H9 (cell line): Measurements from ENCODE around the gene ZNF816. TPM values are rescaled to one million over a fixed set of nuclear protein-coding genes. Genes with fewer than 3 reads are reported as not detected.
A peak's percentile ranks its signal among the peaks of the same experiment; 100 is the strongest.
"Not testable (repeated sequence)": the region's sequence is repeated elsewhere in the genome, so short reads cannot be mapped to it uniquely, and the experiment has no call there.

Experiments used
- DNase-seq: peaks from one replicate; pipeline ENCODE4 v3.0.0-alpha.2; 2017
- H2AFZ ChIP-seq: one replicate; pipeline ENCODE4 v1.6.1; 2013; ENCODE audit warnings: mild to moderate bottlenecking, low read length, control low read depth, moderate library complexity
- H2AK5ac ChIP-seq: 2 replicates; pipeline ENCODE4 v1.6.1; 2013; ENCODE audit warnings: low read length, control low read depth, mixed read lengths; ENCODE audit not compliant: insufficient read length
- H2BK120ac ChIP-seq: one replicate; pipeline ENCODE4 v1.6.1; 2013; ENCODE audit warnings: low read depth, mild to moderate bottlenecking, low read length, control low read depth, inconsistent platforms; ENCODE audit not compliant: poor library complexity, severe bottlenecking
- H2BK12ac ChIP-seq: 2 replicates; pipeline ENCODE4 v1.6.1; 2013; ENCODE audit warnings: low read length, control low read depth, mixed read lengths, low read depth; ENCODE audit not compliant: insufficient read length
- H2BK15ac ChIP-seq: 2 replicates; pipeline ENCODE4 v1.6.1; 2013; ENCODE audit warnings: low read depth, low read length, control low read depth
- H2BK20ac ChIP-seq: one replicate; pipeline ENCODE4 v1.6.1; 2013; ENCODE audit warnings: low read depth, mild to moderate bottlenecking, low read length, control low read depth, inconsistent platforms; ENCODE audit not compliant: poor library complexity, severe bottlenecking
- H2BK5ac ChIP-seq: 2 replicates; pipeline ENCODE4 v1.6.1; 2013; ENCODE audit warnings: low read length, control low read depth, mixed read lengths; ENCODE audit not compliant: insufficient read length
- H3K14ac ChIP-seq: 2 replicates; pipeline ENCODE4 v1.6.1; 2013; ENCODE audit warnings: low read length, control low read depth; ENCODE audit not compliant: insufficient read depth
- H3K18ac ChIP-seq: 2 replicates; pipeline ENCODE4 v1.6.1; 2013; ENCODE audit warnings: low read depth, mild to moderate bottlenecking, mixed read lengths, low read length, control low read depth; ENCODE audit not compliant: insufficient read length
- H3K23ac ChIP-seq: 2 replicates; pipeline ENCODE4 v1.6.1; 2013; ENCODE audit warnings: low read length, control low read depth, mixed read lengths, low read depth; ENCODE audit not compliant: insufficient read length
- H3K23me2 ChIP-seq: 2 replicates; pipeline ENCODE4 v1.6.1; 2013; ENCODE audit warnings: low read depth, mild to moderate bottlenecking, mixed read lengths, low read length, control low read depth; ENCODE audit not compliant: insufficient read length, poor library complexity, severe bottlenecking
- H3K27ac ChIP-seq: 2 replicates; pipeline ENCODE4 v1.5.1; 2013; ENCODE audit warnings: low read length, control low read depth, mixed read lengths, low read depth; ENCODE audit not compliant: insufficient read length
- H3K27me3 ChIP-seq: 2 replicates; pipeline ENCODE4 v1.6.1; 2013; ENCODE audit warnings: low read length, control low read depth, inconsistent platforms; ENCODE audit not compliant: insufficient read depth
- H3K4ac ChIP-seq: 2 replicates; pipeline ENCODE4 v1.6.1; 2013; ENCODE audit warnings: low read depth, mild to moderate bottlenecking, control low read depth, inconsistent platforms, low read length, moderate library complexity
- H3K4me1 ChIP-seq: 2 replicates; pipeline ENCODE4 v1.6.1; 2013; ENCODE audit warnings: low read length, control low read depth, inconsistent platforms; ENCODE audit not compliant: insufficient read depth
- H3K4me2 ChIP-seq: 2 replicates; pipeline ENCODE4 v1.6.1; 2013; ENCODE audit warnings: low read length, control low read depth, mixed read lengths; ENCODE audit not compliant: insufficient read length, insufficient read depth
- H3K56ac ChIP-seq: 2 replicates; pipeline ENCODE4 v1.6.1; 2013; ENCODE audit warnings: low read depth, mild to moderate bottlenecking, mixed read lengths, low read length, control low read depth; ENCODE audit not compliant: insufficient read length
- H3K79me1 ChIP-seq: 2 replicates; pipeline ENCODE4 v1.6.1; 2013; ENCODE audit warnings: low read depth, mild to moderate bottlenecking, moderate library complexity, low read length, control low read depth, inconsistent platforms; ENCODE audit not compliant: insufficient read depth, poor library complexity, severe bottlenecking
- H3K79me2 ChIP-seq: 2 replicates; pipeline ENCODE4 v1.6.1; 2013; ENCODE audit warnings: low read length, control low read depth, inconsistent platforms; ENCODE audit not compliant: insufficient read depth
- H3K9ac ChIP-seq: 2 replicates; pipeline ENCODE4 v1.6.1; 2013; ENCODE audit warnings: low read length, control low read depth, mixed read lengths; ENCODE audit not compliant: insufficient read length; ENCODE audit errors: extremely low read depth
- H3K9me3 ChIP-seq: one replicate; pipeline ENCODE4 v1.6.1; 2013; ENCODE audit warnings: low read depth, low read length, inconsistent platforms; ENCODE audit not compliant: control insufficient read depth
- H3T11ph ChIP-seq: one replicate; pipeline ENCODE4 v1.6.1; 2013; ENCODE audit warnings: mild to moderate bottlenecking, low read length, control low read depth, inconsistent platforms
- H4K20me1 ChIP-seq: one replicate; pipeline ENCODE4 v1.6.1; 2013; ENCODE audit not compliant: control insufficient read depth, insufficient read length, insufficient read depth
- H4K5ac ChIP-seq: 2 replicates; pipeline ENCODE4 v1.6.1; 2013; ENCODE audit warnings: low read depth, mild to moderate bottlenecking, mixed read lengths, low read length, control low read depth; ENCODE audit not compliant: insufficient read length
- H4K8ac ChIP-seq: replicated peaks from 2 replicates; pipeline ENCODE4 v1.6.1; 2013; ENCODE audit warnings: low read length, control low read depth, mixed read lengths, low read depth; ENCODE audit not compliant: insufficient read length
- H4K91ac ChIP-seq: 2 replicates; pipeline ENCODE4 v1.6.1; 2013; ENCODE audit warnings: low read depth, mild to moderate bottlenecking, moderate library complexity, mixed read lengths, low read length, control low read depth; ENCODE audit not compliant: insufficient read length
- H3K27ac Mint-ChIP-seq, 3 experiments: 2 replicates in 2 of 3; 3 replicates in 1 of 3; pipeline ENCODE4 v1.8.0; 2020 to 2021; ENCODE audit warnings: mixed read lengths in 3 of 3, mild to moderate bottlenecking in 1 of 3, moderate library complexity in 1 of 3
- H3K27me3 Mint-ChIP-seq: 2 replicates; pipeline ENCODE4 v1.8.0; 2021; ENCODE audit warnings: low read depth, mild to moderate bottlenecking, moderate library complexity, mixed read lengths
- H3K36me3 Mint-ChIP-seq, 3 experiments: 2 replicates in 2 of 3; 3 replicates in 1 of 3; pipeline ENCODE4 v1.8.0; 2020 to 2021; ENCODE audit warnings: low read depth in 3 of 3, mixed read lengths in 3 of 3; ENCODE audit not compliant: insufficient read depth in 1 of 3
- H3K4me1 Mint-ChIP-seq, 2 experiments: 2 replicates each; pipeline ENCODE4 v1.8.0; 2020; ENCODE audit warnings: mixed read lengths in 2 of 2
- H3K4me3 Mint-ChIP-seq, 2 experiments: 2 replicates in 1 of 2; 3 replicates in 1 of 2; pipeline ENCODE4 v1.8.0; 2020 to 2021; ENCODE audit warnings: mild to moderate bottlenecking in 2 of 2, mixed read lengths in 2 of 2, moderate library complexity in 1 of 2
- H3K9me3 Mint-ChIP-seq, 2 experiments: 2 replicates in 1 of 2; 3 replicates in 1 of 2; pipeline ENCODE4 v1.8.0; 2020; ENCODE audit warnings: mild to moderate bottlenecking in 2 of 2, mixed read lengths in 2 of 2, moderate library complexity in 1 of 2
- CTCF ChIP-seq: fragments of 200-600 bp; sonication (generic); conservative IDR thresholded peaks from 3 replicates; pipeline ENCODE4 v1.8.0; 2021; ENCODE audit warnings: antibody characterized with exemption, mild to moderate bottlenecking
- WGBS: extraction: QIAGEN DNeasy Blood & Tissue Kit; methylation state at CpG from one replicate; pipeline ENCODE4 v1.1.7; 2013; ENCODE audit warnings: missing lambda C conversion rate, low lambda C conversion rate, mixed read lengths; ENCODE audit not compliant: insufficient read length; ENCODE audit errors: extremely low coverage; 5-methylcytosine and 5-hydroxymethylcytosine counted together
- total RNA-seq: library from RNA; stranded (reverse); gene quantifications from 2 replicates; pipeline ENCODE4 v1.2.1, GENCODE V29; 2021

ZNF816 gene
- total RNA-seq, 1 experiment from 2014 or later, result 15.1 TPM

GRCh38 chr19:52941941-52942385, 20.7 kb downstream of the ZNF816 start:
- Histone ChIP-seq H3K79me1 (peaks cover 6% of the 10 kb centered on the region), H3K27ac (no peak overlapping the region), H3K23ac (no peak overlapping the region), H2BK20ac (no peak overlapping the region), H3K9me3 (no peaks in the 10 kb centered on the region), H3K18ac (peak overlapping the region; percentile 70), H4K91ac (no peak overlapping the region), H4K20me1 (no peaks in the 10 kb centered on the region), H3K27me3 (no peaks in the 10 kb centered on the region), H2AFZ (no peak overlapping the region), H2AK5ac (no peak overlapping the region), H2BK120ac (no peak overlapping the region), H3K9ac (peak overlapping the region; percentile 80), H3K4me1 (peaks cover 6% of the 10 kb centered on the region; the same call in 1 of the 2 replicates), H2BK12ac (no peak overlapping the region), H3K56ac (no peak overlapping the region), H3K4me2 (peak overlapping the region; percentile 86), H3T11ph (no peak overlapping the region), H4K5ac (no peak overlapping the region), H2BK15ac (no peak overlapping the region), H2BK5ac (no peak overlapping the region), H4K8ac (no peak overlapping the region), H3K14ac (peak overlapping the region; percentile 39), H3K23me2 (peaks cover 4% of the 10 kb centered on the region), H3K79me2 (peaks cover 6% of the 10 kb centered on the region; the same call in 1 of the 2 replicates), H3K4ac (no peak overlapping the region)
- no peak for TF ChIP-seq CTCF
- Mint-ChIP-seq H3K4me1 (peaks cover 34 to 49% of the 10 kb centered on the region in 2 experiments), H3K36me3 (peaks cover 8 to 13% (median 10%) of the 10 kb centered on the region in 3 experiments; a peak in 5 of 7 replicates), H3K27ac (peak overlapping the region; percentile 84 to 97 (median 90)), H3K27me3 (no peaks in the 10 kb centered on the region; the same call in 1 of the 2 replicates), H3K4me3 (peak overlapping the region; percentile 93 to 94), H3K9me3 (no peaks in the 10 kb centered on the region; a peak in 2 of 5 replicates)
- DNase-seq, result peak; percentile 46
- no CpG with 5 or more reads among the region's 26 CpGs for WGBS

- H2BK5ac ChIP-seq, H4K20me1 ChIP-seq, H2BK15ac ChIP-seq, H2AK5ac ChIP-seq, H3K4me1 ChIP-seq, DNase-seq, H3K56ac ChIP-seq, H3K9me3 Mint-ChIP-seq, H3K23me2 ChIP-seq, H3K14ac ChIP-seq, H2BK20ac ChIP-seq, H3K79me1 ChIP-seq, H3K23ac ChIP-seq, H3K4ac ChIP-seq, H3T11ph ChIP-seq, H3K27me3 Mint-ChIP-seq, H3K79me2 ChIP-seq, H2BK120ac ChIP-seq, H4K91ac ChIP-seq, H4K8ac ChIP-seq, H3K27ac ChIP-seq, H2AFZ ChIP-seq, H4K5ac ChIP-seq, H3K9me3 ChIP-seq, H2BK12ac ChIP-seq, H3K18ac ChIP-seq, H3K27me3 ChIP-seq: not testable (repeated sequence)
- WGBS, result no CpG with 5 or more reads among the region's 2 CpGs
- Mint-ChIP-seq H3K4me3 (peak overlapping the region; percentile 93 to 94), H3K36me3 (peaks cover 13 to 17% (median 14%) of the 10 kb centered on the region in 3 experiments; a peak in 5 of 7 replicates), H3K27ac (peak overlapping the region in 2 of 3 experiments; percentile 84 to 97; a peak in 6 of 7 replicates), H3K4me1 (peaks cover 34 to 49% of the 10 kb centered on the region in 2 experiments)
- Histone ChIP-seq H3K9ac (peak overlapping the region; percentile 80), H3K4me2 (peak overlapping the region; percentile 86)
Observed at GRCh38 chr19:52941523-52941922, 21.2 kb downstream of the ZNF816 start.
